HG03064 (cell line): ENCODE data around the gene SLC17A8.

Source experiments
- ATAC-seq: cut with Tn5 transposase; IDR thresholded peaks from one replicate; pipeline ENCODE4 v1.9.1; 2021; ENCODE audit warnings: low read depth; ENCODE audit not compliant: unreplicated experiment

SLC17A8 gene

GRCh38 chr12:100464529-100464928 is 107.7 kb downstream of the SLC17A8 start:
- no peak for ATAC-seq

- ATAC-seq, result no peak
Observed at GRCh38 chr12:100468126-100468525, 111.3 kb downstream of the SLC17A8 start.
